ENCODE measurements around the gene B3GAT3. TPM values are rescaled to one million over a fixed set of nuclear protein-coding genes. Genes with fewer than 3 reads are reported as not detected.
A peak's percentile ranks its signal among the peaks of the same experiment; 100 is the strongest.

Gene B3GAT3
- 93.8 and 94.3 TPM in 2 replicates for total RNA-seq

DNA sequence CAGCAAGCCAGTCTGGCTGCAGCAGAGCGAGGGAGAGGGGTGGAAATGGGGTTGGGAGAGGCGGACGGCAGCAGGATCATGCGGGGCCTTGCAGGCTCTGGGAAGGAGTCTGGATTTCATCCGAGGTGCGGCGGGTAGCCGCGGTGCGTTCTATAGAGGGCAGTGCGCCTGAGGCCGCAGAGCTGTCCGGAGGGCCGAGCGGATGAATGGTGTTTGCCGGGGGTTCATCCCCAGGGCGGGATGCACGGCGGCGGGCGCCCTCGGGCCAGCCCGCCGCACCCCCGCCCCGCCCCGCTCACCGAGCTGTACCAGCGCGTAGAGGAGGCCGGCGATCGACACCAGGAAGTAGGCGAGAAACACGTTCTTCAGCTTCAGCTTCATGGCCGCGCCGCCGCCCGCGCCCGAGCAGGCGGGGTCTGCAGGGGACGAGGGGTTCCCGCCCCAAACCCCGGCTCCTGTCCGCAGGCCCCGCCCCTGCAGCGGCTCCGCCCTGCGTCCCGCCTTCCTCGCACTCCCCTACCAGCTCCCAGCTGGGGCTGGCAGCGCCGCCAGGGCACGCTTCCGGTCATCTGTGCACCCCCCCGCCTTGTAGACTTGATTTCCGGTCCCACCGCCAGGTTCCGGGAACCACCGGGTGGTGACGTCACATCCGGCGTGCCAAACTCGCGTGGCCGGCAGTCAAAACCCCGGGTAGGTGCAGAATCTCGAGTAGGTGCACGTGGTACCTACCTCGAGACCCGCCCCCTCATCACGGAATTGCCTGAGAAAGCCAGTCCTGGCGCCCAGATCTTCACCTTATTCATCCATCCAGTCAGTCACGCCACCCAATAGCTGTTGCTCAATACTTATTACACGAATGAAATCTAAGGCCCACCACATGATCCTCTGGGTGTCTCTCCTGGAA is at the start of gene B3GAT3:
Gene B3GAT3 (minus strand): TSS at position 420 of the 904 bp plus-strand sequence. CDS start 39 bp downstream, at position 381.
- intact Hi-C loops (cut with micrococcal nuclease): loop anchor here (1.0 to 5.0 kb wide), 8 partner anchors 10 to 220 kb away; partner anchors contain the start of genes C11orf98, CSKMT, EML3 and GANAB
- H3K36me3 Mint-ChIP-seq (ENCODE audit: low read depth): peaks cover 35% of the 10 kb centered on the region
- peaks cover 25% of the 10 kb centered on the region for H3K4me1 Mint-ChIP-seq (ENCODE audit: low read depth)
- H3K4me3 Mint-ChIP-seq: peak within 1 kb of the TSS; percentile 95
- H3K27ac Mint-ChIP-seq: peak within 1 kb of the TSS; percentile 96
- no peaks in the 10 kb centered on the region for H3K27me3 Mint-ChIP-seq (ENCODE audit: insufficient read depth)
- DNase-seq (ENCODE audit: low spot score): peak; percentile 96
- no peaks in the 10 kb centered on the region for H3K9me3 Mint-ChIP-seq

- Mint-ChIP-seq H3K27me3 (ENCODE audit: insufficient read depth) (no peaks in the 10 kb centered on the region), H3K4me1 (ENCODE audit: low read depth) (peaks cover 37% of the 10 kb centered on the region), H3K27ac (peak overlapping the region; percentile 98), H3K4me3 (peak overlapping the region; percentile 97), H3K36me3 (ENCODE audit: low read depth) (peaks cover 21% of the 10 kb centered on the region), H3K9me3 (no peaks in the 10 kb centered on the region)
- intact Hi-C loops (cut with micrococcal nuclease): loop anchor here (1.0 to 10.0 kb wide), 6 partner anchors 8 to 246 kb away; partner anchors contain the start of genes HNRNPUL2, INTS5, TUT1 and UBXN1
- DNase-seq (ENCODE audit: low spot score): no peak
Measured at GRCh38 chr11:62671236-62671607, 49.4 kb upstream of the B3GAT3 start.

GRCh38 chr11:62669420-62670161 is 47.8 kb upstream of the B3GAT3 start:
- peaks cover 29% of the 10 kb centered on the region for H3K36me3 Mint-ChIP-seq (ENCODE audit: low read depth)

GRCh38 chr11:62667460-62667859 is 45.7 kb upstream of the B3GAT3 start:
- peaks cover 35% of the 10 kb centered on the region for H3K36me3 Mint-ChIP-seq (ENCODE audit: low read depth)
- peak overlapping the region; percentile 35 for H3K27ac Mint-ChIP-seq
- no peaks in the 10 kb centered on the region for H3K27me3 Mint-ChIP-seq (ENCODE audit: insufficient read depth)
- H3K4me1 Mint-ChIP-seq (ENCODE audit: low read depth): peaks cover 36% of the 10 kb centered on the region
- no peak for DNase-seq (ENCODE audit: low spot score)
- intact Hi-C loops (cut with micrococcal nuclease): no loop called here
- peak overlapping the region; percentile 98 for H3K4me3 Mint-ChIP-seq
- H3K9me3 Mint-ChIP-seq: no peaks in the 10 kb centered on the region

More at GRCh38 chr11:62669420-62670161, 47.8 kb upstream of the B3GAT3 start:
- peaks cover 33% of the 10 kb centered on the region for H3K4me1 Mint-ChIP-seq (ENCODE audit: low read depth)
- H3K9me3 Mint-ChIP-seq: no peaks in the 10 kb centered on the region
- H3K27me3 Mint-ChIP-seq (ENCODE audit: insufficient read depth): no peaks in the 10 kb centered on the region
- DNase-seq (ENCODE audit: low spot score): no peak
- intact Hi-C loops (cut with micrococcal nuclease): loop anchor here (2.0 to 10.0 kb wide), 2 partner anchors 171 to 245 kb away; no protein-coding TSS in a partner anchor
- peak overlapping the region; percentile 97 for H3K4me3 Mint-ChIP-seq
- peak overlapping the region; percentile 98 for H3K27ac Mint-ChIP-seq

DNA sequence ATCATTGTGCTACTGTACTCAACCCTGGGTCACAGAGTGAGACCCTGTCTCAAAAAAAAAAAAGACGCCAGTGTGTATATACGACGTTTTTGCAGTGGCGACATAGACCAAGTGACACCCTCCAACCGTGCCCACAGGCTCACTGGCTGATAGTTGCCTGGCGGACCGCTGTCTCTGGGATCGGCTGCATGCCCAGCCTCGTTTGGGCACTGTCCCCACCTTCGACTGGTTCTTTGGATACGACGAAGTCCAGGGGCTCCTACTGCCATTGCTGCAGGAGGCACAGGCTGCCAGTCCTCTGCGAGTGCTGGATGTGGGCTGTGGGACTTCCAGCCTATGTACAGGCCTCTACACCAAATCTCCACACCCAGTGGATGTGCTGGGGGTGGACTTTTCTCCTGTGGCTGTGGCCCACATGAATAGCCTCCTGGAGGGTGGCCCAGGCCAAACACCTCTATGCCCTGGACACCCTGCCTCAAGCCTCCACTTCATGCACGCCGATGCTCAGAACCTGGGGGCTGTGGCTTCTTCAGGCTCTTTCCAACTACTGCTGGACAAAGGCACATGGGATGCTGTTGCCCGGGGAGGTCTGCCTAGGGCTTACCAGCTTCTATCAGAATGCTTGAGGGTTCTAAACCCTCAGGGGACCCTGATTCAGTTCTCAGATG is 44.6 kb upstream of the B3GAT3 start:
- no peak for DNase-seq (ENCODE audit: low spot score)

DNA sequence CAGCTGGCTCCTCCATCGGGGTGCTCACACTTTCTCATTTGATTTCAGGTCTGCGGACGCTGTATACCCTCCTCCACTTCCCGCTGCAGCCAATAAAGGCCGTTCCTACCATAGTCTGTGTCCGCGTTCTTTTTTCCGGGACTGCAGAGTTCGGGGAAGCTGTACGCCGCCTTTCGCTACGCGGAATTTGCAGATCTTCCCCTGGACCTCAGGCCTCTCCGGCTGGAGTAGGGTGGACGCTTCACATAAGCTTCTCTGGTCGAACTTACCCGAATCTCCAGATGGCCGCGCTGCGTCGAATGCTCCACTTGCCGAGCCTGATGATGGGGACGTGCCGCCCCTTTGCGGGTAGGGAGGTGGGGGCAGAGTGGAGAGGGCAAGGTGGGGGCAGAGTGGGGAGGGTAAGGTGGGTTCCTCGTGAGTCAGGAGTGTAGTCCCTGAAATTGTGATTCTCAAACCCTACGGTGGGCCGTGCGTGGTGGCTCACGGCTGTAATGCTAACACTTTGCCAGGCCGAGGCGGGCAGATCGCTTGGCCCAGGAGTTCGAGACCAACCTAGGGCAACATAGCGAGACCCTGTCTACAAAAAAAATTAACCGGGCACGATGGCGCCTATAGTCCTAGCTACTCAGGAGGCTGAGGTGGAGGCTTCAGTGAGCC is 43.9 kb upstream of the B3GAT3 start:
- Mint-ChIP-seq H3K36me3 (ENCODE audit: low read depth) (peaks cover 37% of the 10 kb centered on the region), H3K9me3 (no peaks in the 10 kb centered on the region), H3K4me3 (peak overlapping the region; percentile 98), H3K27ac (peak overlapping the region; percentile 81), H3K4me1 (ENCODE audit: low read depth) (peaks cover 37% of the 10 kb centered on the region), H3K27me3 (ENCODE audit: insufficient read depth) (no peaks in the 10 kb centered on the region)
- intact Hi-C loops (cut with micrococcal nuclease): loop anchor here (1.0 to 2.0 kb wide), 11 partner anchors 12 to 215 kb away; partner anchors contain the start of genes EML3, GANAB, HNRNPUL2 and INTS5
- no peak for DNase-seq (ENCODE audit: low spot score)

More for the DNA sequence above, 44.6 kb upstream of the B3GAT3 start:
- H3K27me3 Mint-ChIP-seq (ENCODE audit: insufficient read depth): no peaks in the 10 kb centered on the region
- peaks cover 37% of the 10 kb centered on the region for H3K36me3 Mint-ChIP-seq (ENCODE audit: low read depth)
- H3K4me3 Mint-ChIP-seq: peak overlapping the region; percentile 98
- intact Hi-C loops (cut with micrococcal nuclease): no loop called here
- H3K9me3 Mint-ChIP-seq: no peaks in the 10 kb centered on the region
- H3K4me1 Mint-ChIP-seq (ENCODE audit: low read depth): peaks cover 37% of the 10 kb centered on the region
- peak overlapping the region; percentile 67 for H3K27ac Mint-ChIP-seq

- Mint-ChIP-seq H3K36me3 (ENCODE audit: low read depth) (peaks cover 37% of the 10 kb centered on the region), H3K4me3 (peak within 1 kb of the TSS; percentile 98), H3K27me3 (ENCODE audit: insufficient read depth) (no peaks in the 10 kb centered on the region), H3K27ac (peak within 1 kb of the TSS; percentile 81), H3K9me3 (no peaks in the 10 kb centered on the region), H3K4me1 (ENCODE audit: low read depth) (peaks cover 33% of the 10 kb centered on the region)
- intact Hi-C loops (cut with micrococcal nuclease): loop anchor here (1.0 to 2.0 kb wide), 11 partner anchors 12 to 216 kb away; partner anchors contain the start of genes EML3, GANAB, HNRNPUL2 and INTS5
- DNase-seq (ENCODE audit: low spot score): peak; percentile 97
Measured at GRCh38 chr11:62665075-62665598, 43.4 kb upstream of the B3GAT3 start, which contains the start of the genes C11orf98 and CSKMT. Gene C11orf98 (minus strand): TSS chr11:62665210. CDS start chr11:62665169, 41 bp downstream. Gene CSKMT (plus strand): TSS chr11:62665312. CDS start chr11:62665880, 568 bp downstream.

- no peaks in the 10 kb centered on the region for H3K27me3 Mint-ChIP-seq (ENCODE audit: insufficient read depth)
- peak overlapping the region; percentile 98 for H3K4me3 Mint-ChIP-seq
- H3K36me3 Mint-ChIP-seq (ENCODE audit: low read depth): peaks cover 37% of the 10 kb centered on the region
- intact Hi-C loops (cut with micrococcal nuclease): loop anchor here (1.0 to 2.0 kb wide), 11 partner anchors 11 to 216 kb away; partner anchors contain the start of genes EML3, GANAB, HNRNPUL2 and INTS5
- H3K27ac Mint-ChIP-seq: peak overlapping the region; percentile 81
- H3K4me1 Mint-ChIP-seq (ENCODE audit: low read depth): peaks cover 27% of the 10 kb centered on the region
- H3K9me3 Mint-ChIP-seq: no peaks in the 10 kb centered on the region
- DNase-seq (ENCODE audit: low spot score): peak; percentile 48
Measured at GRCh38 chr11:62664405-62665074, 42.8 kb upstream of the B3GAT3 start.

GRCh38 chr11:62656796-62657429 is 35.1 kb upstream of the B3GAT3 start:
- H3K9me3 Mint-ChIP-seq: no peaks in the 10 kb centered on the region
- intact Hi-C loops (cut with micrococcal nuclease): no loop called here
- H3K27me3 Mint-ChIP-seq (ENCODE audit: insufficient read depth): no peaks in the 10 kb centered on the region
- H3K27ac Mint-ChIP-seq: no peak overlapping the region
- peaks cover 4% of the 10 kb centered on the region for H3K36me3 Mint-ChIP-seq (ENCODE audit: low read depth)
- no peak overlapping the region for H3K4me3 Mint-ChIP-seq
- DNase-seq (ENCODE audit: low spot score): no peak
- peaks cover 22% of the 10 kb centered on the region for H3K4me1 Mint-ChIP-seq (ENCODE audit: low read depth)

GRCh38 chr11:62654297-62654696 is 32.5 kb upstream of the B3GAT3 start:
- Mint-ChIP-seq H3K4me3 (peak overlapping the region; percentile 65), H3K27me3 (ENCODE audit: insufficient read depth) (no peaks in the 10 kb centered on the region), H3K36me3 (ENCODE audit: low read depth) (peaks cover 4% of the 10 kb centered on the region), H3K9me3 (no peaks in the 10 kb centered on the region), H3K27ac (peak overlapping the region; percentile 68), H3K4me1 (ENCODE audit: low read depth) (peaks cover 25% of the 10 kb centered on the region)
- intact Hi-C loops (cut with micrococcal nuclease): no loop called here
- DNase-seq (ENCODE audit: low spot score): no peak

Measured in activated T-helper 1 cell treated with anti-CD3 and anti-CD28 coated beads, Interleukin-12 subunit alpha, Interleukin-12 subunit beta, Interleukin-2, Interleukin-4 antibody, amounts not matched to agents 30 ng/mL and 10 ng/mL and 1 ng/mL, durations not matched to agents 14 hours and 24 hours and 36 hours (primary cell).